ENCODE data around the gene RFPL3. TPM values are rescaled to one million over a fixed set of nuclear protein-coding genes. Genes with fewer than 3 reads are reported as not detected.

Gene RFPL3
- not detected in 2 replicates for total RNA-seq

GRCh38 chr22:32357567-32357966 is at the start of gene RFPL3:
Gene RFPL3 (plus strand): TSS chr22:32357867. CDS start chr22:32358072, 205 bp downstream.

Other genes with a start within 250 kb of the RFPL3 start
- not detected in 2 replicates for gene C22orf42, start 198.6 kb upstream of the RFPL3 start, total RNA-seq
- not detected in 2 replicates for gene RFPL2, start 152.8 kb upstream of the RFPL3 start, total RNA-seq
- 0.15 TPM in 1 of 2 replicates, not detected in the other for gene SLC5A4, start 102.5 kb upstream of the RFPL3 start, total RNA-seq
- 87.9 and 88.2 TPM in 2 replicates for gene RTCB, start 54.4 kb downstream of the RFPL3 start, total RNA-seq
- gene BPIFC, start 106.6 kb downstream of the RFPL3 start, total RNA-seq, result not detected in 2 replicates
- gene FBXO7, start 116.9 kb downstream of the RFPL3 start, total RNA-seq, result 72.2 and 79.2 TPM in 2 replicates